ENCODE data around the gene RBMS2.
A peak's percentile ranks its signal among the peaks of the same experiment; 100 is the strongest.

The RBMS2 gene

DNA sequence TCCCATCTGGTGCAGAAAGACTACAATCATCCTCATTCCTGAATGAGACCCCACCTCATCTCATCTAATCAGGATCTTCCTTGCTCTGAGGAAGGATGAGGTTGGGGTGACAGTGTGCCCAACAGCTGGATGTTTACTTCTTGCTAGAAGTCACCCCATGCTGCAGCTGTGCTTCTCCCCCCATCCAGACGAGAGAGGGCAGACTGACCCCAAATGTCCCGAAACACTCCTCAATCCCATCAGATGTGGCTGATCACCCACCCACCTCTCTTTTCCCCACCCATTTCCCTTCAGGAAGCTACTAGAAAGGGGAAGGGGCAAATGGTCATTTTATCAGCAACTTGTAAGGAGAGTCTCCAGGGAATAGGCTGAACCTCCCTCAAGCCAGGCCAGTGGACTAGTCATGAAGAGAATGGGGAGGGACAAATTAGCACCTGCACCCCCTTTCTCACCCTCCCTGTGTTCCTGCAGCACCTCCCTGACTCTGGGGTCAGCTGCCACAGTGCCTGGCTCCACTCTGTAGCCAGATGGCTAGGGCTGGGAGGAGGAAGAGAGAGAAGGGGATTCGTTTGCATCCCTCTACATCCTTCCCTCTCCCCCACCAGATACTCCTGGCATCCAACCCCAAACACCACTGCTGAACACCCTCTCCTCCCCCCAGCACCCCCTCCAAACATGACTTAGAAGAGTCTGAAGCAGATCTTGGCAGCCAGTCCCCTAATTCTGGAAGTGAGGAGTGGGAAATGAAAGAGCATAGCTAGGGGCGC lies 111.3 kb downstream of the RBMS2 start:
- DNase-seq, result peak; percentile 42

DNA sequence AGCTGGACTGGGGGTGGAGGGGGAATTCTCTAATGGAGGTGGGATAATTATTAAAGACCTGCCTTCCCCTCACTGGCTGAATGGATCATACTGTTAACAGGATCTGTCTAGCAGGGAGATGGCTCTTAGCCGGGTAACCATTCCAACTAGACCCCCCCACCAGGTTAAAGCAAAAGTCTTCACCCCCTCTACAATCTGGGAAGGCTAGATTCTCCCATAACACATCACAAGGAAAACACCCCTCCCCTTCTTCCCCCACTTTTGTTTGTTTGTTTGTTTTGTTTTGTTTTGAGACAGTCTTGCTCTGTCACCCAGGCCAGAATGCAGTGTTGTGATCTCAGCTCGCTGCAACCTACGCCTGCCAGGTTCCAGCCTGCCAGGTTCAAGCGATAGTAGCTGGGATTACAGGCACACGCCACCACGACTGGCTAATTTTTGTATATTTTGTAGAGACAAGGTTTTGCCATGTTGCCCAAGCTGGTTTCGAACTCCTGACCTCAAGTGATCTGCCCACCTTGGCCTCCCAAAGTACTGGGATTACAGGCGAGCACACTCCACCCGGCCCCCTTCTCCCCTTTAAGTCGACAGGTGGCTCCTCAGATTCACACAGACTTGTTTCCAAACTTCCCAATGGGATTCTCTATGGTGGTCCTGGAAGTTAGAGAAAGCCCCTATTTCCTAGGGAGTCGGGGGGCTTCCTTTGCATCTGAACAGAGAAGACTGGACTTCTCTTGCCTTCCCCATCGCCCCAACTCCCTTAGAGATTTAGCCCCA lies 112.0 kb downstream of the RBMS2 start:
- DNase-seq, result peak; percentile 42

DNA sequence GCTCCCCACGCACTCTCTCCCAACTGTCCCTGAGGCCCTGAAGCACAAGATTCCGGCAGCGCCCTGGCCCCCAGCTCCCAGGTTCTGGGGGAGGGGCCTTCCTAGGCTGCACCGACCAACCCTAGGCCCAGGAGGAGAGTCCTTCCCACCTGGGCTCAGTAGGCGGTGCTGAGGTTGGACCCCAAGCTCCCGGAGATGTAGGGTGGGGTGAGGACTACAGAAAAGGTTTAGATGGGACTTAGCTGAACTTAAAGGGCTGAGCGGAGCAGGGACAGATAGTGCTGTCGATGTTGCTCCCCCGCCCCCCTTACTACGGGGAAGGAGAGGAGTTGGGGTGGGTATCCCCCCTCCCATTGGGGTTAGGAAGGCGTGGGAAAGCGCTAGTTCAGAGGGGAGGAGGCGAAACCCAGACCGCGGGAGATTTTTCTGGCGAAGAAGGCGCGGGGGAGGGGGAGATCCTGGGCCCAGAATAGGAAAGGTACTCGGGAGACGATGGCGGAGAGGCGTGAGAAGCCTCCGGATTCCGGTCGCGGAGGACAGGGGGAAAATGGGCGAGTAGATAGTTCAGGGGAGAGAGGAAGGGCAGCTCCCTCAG lies 112.7 kb downstream of the RBMS2 start:
- peak; percentile 89 for DNase-seq

DNA sequence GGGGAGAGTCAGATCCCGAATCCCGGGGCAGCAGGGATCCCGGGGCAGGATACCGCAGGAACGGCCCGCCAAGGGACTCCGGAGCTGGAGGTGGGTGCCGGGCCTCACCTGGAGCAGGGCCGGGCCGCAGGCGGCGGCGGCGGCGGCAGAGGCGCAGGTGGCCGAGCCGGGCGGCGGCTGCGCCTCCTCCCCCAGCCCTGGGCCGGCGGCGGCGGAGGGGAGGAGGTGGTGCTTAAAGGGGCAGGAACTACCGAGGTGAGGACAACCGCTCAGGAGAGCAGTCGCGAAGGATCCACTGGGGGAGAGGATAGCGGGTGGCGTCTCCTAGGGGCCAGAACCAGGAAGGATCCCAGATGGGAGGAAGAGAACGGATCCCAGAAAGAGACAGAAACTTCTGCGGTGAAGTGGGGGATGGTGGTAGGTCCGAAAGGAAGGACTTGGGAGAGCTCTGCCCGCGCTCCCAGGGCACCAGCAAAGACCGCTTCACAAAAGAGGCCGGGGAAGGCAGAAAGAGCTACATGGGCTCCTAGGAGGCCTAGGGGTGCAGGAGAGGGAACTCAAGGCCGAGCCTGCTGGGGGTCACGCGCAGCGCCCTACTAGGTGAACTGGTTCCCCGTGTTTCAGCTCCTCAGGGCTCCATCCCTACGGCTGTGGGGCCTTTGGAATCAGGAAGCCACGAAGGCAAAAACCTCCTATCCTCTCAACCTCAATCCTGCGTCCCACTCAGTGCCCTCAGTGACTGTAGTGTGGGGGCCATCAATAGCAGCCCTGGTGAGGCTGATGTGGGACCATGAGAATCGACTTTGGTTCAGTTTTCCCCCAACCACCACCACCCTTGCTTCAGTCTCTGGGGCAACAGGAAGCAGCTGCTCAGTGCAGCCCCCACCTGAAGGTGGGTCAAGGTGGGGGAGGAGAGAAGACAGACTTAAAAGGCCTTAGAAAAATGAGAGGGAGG lies 113.5 kb downstream of the RBMS2 start:
- DNase-seq, result peak; percentile 93

DNA sequence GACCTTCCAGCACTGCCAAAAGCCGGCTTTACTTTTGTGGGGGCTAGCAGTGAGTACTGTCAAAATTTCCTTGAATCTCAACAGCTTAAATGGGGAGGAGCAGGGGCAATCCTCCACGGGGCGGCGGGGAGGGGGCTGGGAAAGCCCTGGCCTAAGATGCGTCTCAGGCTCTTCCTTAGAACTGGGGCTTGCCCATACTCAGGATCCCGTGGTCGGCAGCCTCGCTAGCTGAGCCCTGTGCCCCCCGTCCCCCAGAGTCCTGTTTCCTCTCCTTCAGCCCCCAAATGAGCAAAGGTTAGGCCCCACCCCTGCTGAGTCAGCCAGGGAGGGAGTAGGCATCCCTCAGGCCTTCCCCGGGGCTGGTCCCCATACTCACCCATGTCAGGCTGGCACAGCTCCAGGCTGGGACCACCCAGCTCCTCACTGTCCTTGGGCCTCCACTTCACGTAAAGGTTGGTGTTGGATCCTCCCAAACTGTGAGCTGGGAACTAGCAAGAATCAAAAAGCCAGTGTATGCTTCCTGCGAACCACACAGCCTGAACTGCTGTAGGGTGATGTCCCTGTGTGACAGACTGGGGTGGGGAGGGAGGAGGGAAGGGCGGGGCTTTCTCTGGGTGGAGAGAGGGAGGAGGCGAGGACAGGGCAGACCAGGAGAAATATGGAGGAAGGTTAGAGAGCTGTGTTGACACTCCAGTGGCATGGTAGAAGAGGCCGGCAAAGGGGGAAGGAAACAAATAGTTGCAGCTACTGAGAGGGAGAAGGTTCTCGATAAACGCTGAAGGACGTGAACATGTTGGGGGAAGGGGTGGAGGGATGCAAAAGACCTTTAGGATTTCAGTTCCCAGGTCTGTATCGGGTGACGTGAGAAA lies 114.4 kb downstream of the RBMS2 start:
- DNase-seq, result peak; percentile 93

DNA sequence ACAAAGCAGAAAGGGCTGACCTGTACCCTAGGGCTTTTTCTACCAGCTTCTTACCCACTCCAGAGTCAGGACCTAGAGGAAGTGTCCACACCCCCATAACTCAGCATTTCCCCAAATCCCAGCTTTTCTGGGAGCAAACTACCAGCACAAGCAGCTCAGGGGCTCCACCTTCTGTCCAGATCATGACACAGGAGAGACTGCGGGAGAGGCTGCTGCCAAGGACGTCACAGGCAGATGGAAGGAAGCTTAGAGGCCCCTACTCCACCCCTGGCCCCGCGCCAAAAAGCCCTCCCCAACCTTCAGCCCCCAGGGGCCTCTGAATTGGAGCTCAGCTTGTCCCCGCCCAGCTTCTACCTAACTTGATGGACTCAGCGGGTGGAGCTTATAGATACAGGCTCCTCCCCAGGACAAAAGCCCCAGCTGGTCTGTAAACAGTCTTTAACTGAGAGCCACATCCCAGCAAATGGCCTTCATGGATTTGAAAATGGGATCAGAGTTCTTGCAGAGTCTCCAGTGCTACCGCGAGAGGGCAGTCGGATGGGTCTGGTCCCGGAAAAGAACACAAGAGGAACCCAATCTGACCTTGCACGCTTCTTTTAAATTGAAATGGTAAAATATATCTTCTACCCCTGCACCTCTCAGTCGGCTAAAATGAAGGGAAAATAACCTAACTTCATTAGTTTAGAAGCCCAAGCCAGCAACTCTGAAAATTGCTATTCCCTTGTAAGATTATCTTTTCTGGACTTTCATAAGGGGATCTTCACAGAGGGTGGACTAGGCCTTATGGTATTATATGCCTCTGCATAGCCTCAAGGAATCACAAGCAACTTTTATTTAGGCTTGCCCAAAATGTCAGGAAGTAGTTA lies 115.3 kb downstream of the RBMS2 start:
- DNase-seq, result peak; percentile 100

DNA sequence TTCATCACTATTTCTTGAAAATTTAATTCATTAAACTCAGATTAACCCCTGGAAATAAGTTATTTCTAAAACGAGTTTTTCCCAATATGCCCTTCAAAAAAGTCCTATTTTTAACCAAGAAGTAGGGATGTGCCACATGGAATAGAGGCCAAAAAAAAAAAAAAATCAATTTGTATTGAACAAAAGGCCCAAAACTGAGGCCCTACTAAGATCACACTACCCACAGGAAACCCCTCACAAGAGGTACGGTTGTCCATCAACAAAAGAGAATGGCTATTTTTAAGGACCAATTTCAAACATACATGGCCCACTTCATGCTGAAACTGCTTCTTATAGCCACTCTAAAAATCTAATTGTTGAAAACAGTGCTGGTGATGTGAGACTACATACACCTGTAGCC lies 116.0 kb downstream of the RBMS2 start:
- DNase-seq, result no peak

DNA sequence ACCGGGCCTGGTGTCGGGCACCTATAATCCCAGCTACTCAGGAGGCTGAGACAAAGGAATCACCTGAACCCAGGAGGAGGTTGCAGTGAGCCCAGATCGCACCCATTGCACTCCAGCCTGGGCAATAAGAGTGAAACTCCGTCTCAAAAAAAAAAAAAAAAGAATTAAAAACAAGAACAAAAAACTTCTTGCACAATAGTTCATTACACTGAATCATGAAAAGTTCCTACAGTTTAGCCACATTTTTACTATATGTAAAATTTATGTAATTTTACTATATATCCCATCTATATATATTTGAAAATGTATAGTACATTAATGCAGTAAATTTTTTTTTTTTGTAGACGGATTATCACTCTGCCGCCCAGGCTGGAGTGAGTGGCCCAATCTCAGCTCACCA lies 119.6 kb downstream of the RBMS2 start:
- DNase-seq, result no peak

DNA sequence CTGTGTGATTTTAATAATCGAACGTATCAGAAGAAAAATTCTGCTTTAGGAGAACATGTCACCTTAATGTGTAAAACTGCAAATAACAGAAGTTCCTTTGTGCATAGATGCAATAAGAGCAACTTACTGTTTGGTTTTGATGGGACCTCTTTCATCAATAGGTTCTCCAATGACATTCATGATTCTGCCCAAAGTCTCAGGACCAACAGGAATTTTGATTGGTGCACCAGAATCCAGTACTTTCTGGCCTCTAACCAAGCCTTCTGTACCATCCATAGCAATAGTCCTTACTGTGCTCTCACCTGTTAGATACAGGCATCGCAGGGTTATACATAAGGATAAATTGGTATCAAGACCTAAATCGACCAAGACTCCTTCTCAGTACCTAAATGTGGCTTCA lies 123.0 kb downstream of the RBMS2 start:
- peak; percentile 20 for DNase-seq

DNA sequence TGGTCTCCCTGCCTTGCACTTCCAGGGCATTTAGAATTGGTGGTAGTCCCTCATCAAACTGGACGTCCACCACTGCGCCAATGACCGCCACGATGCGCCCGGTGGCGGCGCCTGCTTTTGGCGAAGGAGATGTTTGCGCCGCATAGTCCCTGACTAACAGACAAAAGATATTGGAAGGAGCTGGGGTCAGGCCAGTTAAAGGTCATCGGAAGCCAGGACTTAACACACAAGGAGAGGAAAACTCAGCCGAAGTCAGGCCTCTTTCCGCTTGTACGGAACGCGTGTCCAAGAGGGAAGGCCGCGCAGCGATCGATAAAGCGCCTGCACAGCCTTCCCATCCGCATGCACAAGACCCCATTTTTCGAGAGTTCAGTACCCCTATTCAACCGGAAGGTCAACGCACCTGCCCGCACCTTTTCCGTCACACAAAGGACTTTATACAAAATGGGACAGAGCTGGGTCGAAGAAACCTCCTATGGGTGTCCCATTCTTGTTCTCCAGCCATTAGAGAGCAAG lies 123.6 kb downstream of the RBMS2 start:
- peak; percentile 56 for DNase-seq

All from NCI-H69 (cell line).